Memory B cell (primary cell): ENCODE results near the gene S100A16.
"Not testable (repeated sequence)": the region's sequence is repeated elsewhere in the genome, so short reads cannot be mapped to it uniquely, and the experiment has no call there.

Experiments used
- ATAC-seq: fragments of 150-1000 bp; cut with Tn5 transposase; 2 replicates; pipeline ENCODE4 v1.10.0; 2021; ENCODE audit warnings: low read depth, mild to moderate bottlenecking, moderate library complexity
- DNase-seq, 2 donors: peaks; one replicate each; pipeline ENCODE4 v3.0.0; 2022; ENCODE audit warnings: low spot score in 2 of 2
- H3K27ac Mint-ChIP-seq: one replicate; pipeline ENCODE4 v1.8.0; 2022; ENCODE audit warnings: mild to moderate bottlenecking, moderate library complexity, mixed read lengths
- H3K27me3 Mint-ChIP-seq: one replicate; pipeline ENCODE4 v1.8.0; 2022; ENCODE audit warnings: mixed read lengths
- H3K36me3 Mint-ChIP-seq: one replicate; pipeline ENCODE4 v1.8.0; 2022; ENCODE audit warnings: mild to moderate bottlenecking, mixed read lengths
- H3K4me1 Mint-ChIP-seq: one replicate; pipeline ENCODE4 v1.8.0; 2022; ENCODE audit warnings: mixed read lengths
- H3K4me3 Mint-ChIP-seq: one replicate; pipeline ENCODE4 v1.8.0; 2022; ENCODE audit warnings: mild to moderate bottlenecking, moderate library complexity, mixed read lengths
- H3K9me3 Mint-ChIP-seq: one replicate; pipeline ENCODE4 v1.8.0; 2022; ENCODE audit warnings: mixed read lengths

S100A16 gene

DNA sequence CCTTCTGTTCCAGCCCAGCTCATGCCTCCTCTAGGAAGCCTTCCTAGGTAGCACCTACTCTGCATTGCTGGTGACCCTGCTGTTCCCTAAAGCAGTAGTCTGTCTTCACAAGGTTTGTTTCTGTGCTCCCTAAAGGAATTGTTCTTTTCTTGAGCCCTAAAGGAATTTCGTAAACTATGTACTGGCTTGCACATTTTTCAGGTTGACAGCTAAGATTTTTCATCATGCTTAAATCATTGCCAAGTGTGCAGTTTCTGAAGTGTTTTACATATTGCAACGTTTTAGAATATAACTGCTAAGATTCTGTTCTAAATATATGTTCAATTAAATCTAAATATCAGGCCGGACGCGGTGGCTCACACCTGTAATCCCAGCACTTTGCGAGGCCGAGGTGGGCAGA lies 13.1 kb downstream of the S100A16 start:
- no peak for DNase-seq
- peak overlapping the region; percentile 76 for H3K27ac Mint-ChIP-seq

DNA sequence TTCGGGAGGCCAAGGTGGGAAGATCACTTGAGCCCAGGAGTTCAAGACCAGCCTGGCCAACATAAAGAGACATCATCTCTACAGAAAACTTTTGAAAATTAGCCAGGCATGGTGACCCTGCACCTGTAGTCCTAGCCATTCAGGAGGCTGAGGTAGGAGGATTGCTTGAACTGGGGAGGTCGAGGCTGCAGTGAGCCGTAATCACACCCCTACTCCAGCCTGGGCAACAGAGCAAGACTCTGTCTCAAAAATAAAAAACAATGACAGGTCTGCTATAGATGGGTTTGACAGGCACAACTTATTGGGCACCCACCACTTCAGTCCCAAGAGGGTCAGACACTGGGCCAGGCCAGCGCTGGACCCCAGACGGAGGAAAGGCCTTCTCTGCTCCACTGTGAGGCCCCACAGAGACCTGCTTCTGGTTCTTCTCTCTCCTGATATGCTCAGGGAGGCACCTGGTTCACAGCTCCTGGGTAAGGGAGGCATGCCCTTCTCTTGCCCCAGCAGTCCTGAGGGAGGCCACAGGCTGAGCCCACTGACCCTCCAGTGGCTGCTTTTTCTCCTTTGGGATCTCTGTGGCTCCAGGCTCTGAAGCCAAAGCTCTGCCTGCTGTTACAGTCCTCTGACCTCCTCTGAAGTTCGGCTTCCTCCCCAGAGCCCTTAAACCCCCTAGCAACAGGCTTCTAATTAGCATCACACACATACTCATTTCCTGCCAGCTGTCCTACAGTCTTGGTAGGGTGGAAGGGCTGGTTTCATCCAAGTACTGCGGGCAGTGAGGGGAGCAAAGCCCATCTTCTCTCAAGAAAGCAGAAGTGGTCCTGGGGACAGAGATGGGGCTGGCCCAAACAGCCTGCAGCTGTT lies 14.4 kb downstream of the S100A16 start:
- H3K27me3 Mint-ChIP-seq = no peaks in the 10 kb centered on the region
- no peaks in the 10 kb centered on the region for H3K36me3 Mint-ChIP-seq
- peak overlapping the region; percentile 95 for H3K27ac Mint-ChIP-seq
- H3K4me1 Mint-ChIP-seq = peaks cover 18% of the 10 kb centered on the region
- H3K9me3 Mint-ChIP-seq = no peaks in the 10 kb centered on the region
- H3K4me3 Mint-ChIP-seq = peak overlapping the region; percentile 46
- DNase-seq = peak; percentile 60 to 77
- peak; percentile 97 for ATAC-seq

More for the DNA sequence above, 13.1 kb downstream of the S100A16 start:
- Mint-ChIP-seq H3K27me3 (no peaks in the 10 kb centered on the region), H3K36me3 (no peaks in the 10 kb centered on the region), H3K9me3 (no peaks in the 10 kb centered on the region), H3K4me1 (peaks cover 18% of the 10 kb centered on the region), H3K4me3 (no peak overlapping the region)
- ATAC-seq = no peak

DNA sequence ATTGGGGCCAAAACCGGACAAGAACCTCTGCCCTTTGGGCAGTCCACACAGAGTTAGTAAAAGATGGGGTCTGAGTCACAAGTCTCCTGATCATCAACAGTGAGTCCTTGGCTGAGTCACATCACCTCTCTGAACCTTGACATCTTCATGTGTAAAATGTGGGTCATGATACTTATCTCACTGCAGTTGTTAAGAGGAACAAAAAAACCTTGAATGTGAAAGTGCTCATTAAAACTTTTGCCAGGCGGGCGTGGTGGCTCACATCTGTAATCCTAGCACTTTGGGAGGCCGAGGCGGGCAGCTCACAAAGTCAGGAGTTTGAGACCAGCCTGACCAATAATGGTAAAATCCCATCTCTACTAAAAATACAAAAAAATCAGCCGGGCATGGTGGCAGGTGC lies 15.7 kb downstream of the S100A16 start:
- no peaks in the 10 kb centered on the region for H3K36me3 Mint-ChIP-seq
- H3K27ac Mint-ChIP-seq = peak overlapping the region; percentile 95
- H3K4me1 Mint-ChIP-seq = peaks cover 18% of the 10 kb centered on the region
- H3K27me3 Mint-ChIP-seq = no peaks in the 10 kb centered on the region
- H3K4me3 Mint-ChIP-seq = no peak overlapping the region
- H3K9me3 Mint-ChIP-seq = no peaks in the 10 kb centered on the region
- ATAC-seq (no peak), DNase-seq (no peak)

DNA sequence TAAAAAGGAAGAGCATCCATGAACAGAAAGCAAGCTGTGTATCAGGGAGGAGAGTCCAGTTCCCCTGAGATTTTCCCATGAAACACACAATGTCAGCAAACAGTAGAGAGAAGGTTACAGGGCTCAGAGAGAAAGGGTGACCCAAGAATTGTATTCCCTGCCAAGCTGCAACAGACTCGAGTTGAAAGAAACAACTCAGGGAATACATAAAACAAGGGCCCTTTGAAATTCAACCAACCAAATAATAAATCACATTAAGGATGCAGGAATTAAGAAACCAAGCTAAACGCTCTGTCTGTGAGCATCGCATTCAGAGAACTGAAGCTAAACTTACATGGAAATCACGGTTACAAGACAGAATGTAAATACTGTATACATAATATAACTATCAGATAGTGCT lies 20.2 kb downstream of the S100A16 start:
- DNase-seq (no peak), ATAC-seq (no peak)
- Mint-ChIP-seq H3K9me3 (no peaks in the 10 kb centered on the region), H3K27ac (peak overlapping the region; percentile 42), H3K4me3 (no peak overlapping the region), H3K27me3 (no peaks in the 10 kb centered on the region), H3K4me1 (peaks cover 7% of the 10 kb centered on the region), H3K36me3 (no peaks in the 10 kb centered on the region)

DNA sequence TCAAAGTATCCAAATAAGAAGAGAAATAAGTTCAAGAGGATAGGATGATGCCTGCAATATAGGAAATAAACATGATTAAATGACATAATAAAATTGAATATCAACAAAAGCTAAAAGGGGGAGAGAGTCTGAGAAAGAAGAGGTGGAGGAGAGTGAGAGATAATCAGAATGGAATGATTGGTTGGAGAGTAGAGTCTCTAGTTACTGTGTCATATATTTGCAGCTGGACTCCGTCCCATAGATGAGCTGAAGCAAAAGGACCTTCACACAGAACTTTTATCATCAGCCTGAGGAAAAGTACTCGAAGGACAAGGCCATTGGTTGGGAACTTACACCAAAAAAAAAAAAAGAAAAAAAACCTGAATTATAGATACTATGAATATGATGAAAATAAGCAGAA lies 24.5 kb downstream of the S100A16 start:
- ATAC-seq = no peak
- no peaks in the 10 kb centered on the region for H3K4me1 Mint-ChIP-seq

DNA sequence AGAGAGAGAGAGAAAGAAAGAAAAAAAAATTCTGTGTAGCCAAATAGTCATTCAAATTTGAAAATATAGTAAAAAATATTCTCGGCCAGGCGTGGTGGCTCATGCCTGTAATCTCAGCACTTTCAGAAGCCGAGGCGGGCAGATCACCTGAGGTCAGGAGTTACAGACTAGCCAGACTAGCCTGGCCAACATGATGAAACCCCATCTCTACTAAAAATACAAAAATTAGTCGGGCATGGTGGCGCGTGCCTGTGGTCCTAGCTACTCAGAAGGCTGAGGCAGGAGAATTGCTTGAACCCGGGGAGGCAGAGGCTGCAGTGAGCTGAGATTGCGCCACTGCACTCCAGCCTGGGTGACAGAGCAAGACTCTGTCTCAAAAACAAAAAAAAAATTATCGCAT lies 24.9 kb downstream of the S100A16 start:
- H3K9me3 Mint-ChIP-seq, H3K27me3 Mint-ChIP-seq, H3K27ac Mint-ChIP-seq, H3K4me3 Mint-ChIP-seq, H3K36me3 Mint-ChIP-seq, H3K4me1 Mint-ChIP-seq, ATAC-seq, DNase-seq: not testable (repeated sequence)

More for the DNA sequence above, 24.5 kb downstream of the S100A16 start:
- Mint-ChIP-seq H3K36me3 (no peaks in the 10 kb centered on the region), H3K27me3 (peaks cover 2% of the 10 kb centered on the region), H3K9me3 (no peaks in the 10 kb centered on the region), H3K27ac (no peak overlapping the region), H3K4me3 (no peak overlapping the region)
- no peak for DNase-seq

DNA sequence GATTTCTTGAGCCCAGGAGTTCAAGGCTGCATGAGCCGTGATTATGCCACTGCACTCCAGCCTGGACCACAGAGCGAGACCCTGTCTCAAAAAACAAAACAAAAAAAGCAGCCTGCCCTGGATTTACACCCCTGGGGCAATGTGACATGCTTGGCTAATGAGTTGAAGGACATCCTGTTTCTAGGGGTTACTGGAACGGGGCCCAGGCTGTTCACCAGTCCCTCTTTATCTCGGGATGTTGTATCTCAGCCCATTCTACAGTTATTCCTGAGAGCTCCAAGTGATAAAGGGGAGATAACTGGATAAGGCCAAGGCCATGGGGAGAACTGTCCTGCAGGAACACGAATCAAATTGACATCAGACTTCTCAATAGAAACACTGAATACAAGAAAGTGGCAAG lies 25.6 kb downstream of the S100A16 start:
- Mint-ChIP-seq H3K27me3 (peaks cover 2% of the 10 kb centered on the region), H3K27ac (no peak overlapping the region), H3K4me3 (no peak overlapping the region), H3K36me3 (no peaks in the 10 kb centered on the region), H3K4me1 (no peaks in the 10 kb centered on the region), H3K9me3 (no peaks in the 10 kb centered on the region)
- DNase-seq = no peak
- ATAC-seq = no peak

DNA sequence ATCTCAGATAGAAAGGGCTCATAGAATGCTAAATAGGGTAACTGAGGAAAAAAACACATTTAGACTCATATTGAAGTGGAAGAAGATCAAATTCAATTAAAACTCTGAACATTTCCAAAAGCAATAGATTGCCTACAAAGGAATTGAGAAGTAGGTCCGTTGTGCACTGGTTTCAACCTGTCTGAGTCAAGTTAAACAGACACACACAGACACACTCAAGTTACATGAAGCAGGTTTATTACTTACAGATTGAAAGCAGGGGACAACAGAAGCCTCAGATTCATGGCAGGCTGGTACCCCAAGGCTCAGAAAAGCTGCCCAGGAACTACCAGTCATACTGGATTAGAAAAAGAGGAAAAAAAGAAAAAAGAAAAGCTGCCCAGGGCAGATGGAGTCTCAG lies 26.6 kb downstream of the S100A16 start:
- no peaks in the 10 kb centered on the region for H3K36me3 Mint-ChIP-seq
- H3K27me3 Mint-ChIP-seq = peaks cover 2% of the 10 kb centered on the region
- no peak overlapping the region for H3K27ac Mint-ChIP-seq
- ATAC-seq = no peak
- H3K4me3 Mint-ChIP-seq = no peak overlapping the region
- H3K4me1 Mint-ChIP-seq = no peaks in the 10 kb centered on the region
- H3K9me3 Mint-ChIP-seq = no peaks in the 10 kb centered on the region
- no peak for DNase-seq

DNA sequence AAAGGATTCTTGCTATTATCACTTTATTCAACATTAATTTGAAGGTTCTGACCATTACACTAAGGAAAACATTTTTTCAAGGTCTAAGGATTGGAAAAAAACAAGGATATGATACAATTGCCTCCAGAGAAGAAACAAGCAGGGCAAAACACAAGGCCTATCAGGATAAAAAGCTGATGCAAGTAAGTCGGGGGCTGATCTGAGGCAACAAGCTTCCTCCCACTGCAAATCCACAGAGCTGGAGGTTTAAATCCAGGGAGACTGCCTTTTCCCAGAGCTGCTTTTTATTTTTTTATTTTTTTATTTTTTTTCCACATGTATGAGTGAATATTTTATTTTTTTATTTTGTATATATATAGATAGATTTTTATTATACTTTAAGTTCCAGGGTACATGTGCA lies 27.9 kb downstream of the S100A16 start:
- no peak for ATAC-seq
- H3K4me3 Mint-ChIP-seq = no peak overlapping the region
- no peak for DNase-seq
- no peaks in the 10 kb centered on the region for H3K4me1 Mint-ChIP-seq
- H3K27ac Mint-ChIP-seq = no peak overlapping the region
- H3K36me3 Mint-ChIP-seq = no peaks in the 10 kb centered on the region
- no peaks in the 10 kb centered on the region for H3K9me3 Mint-ChIP-seq
- peaks cover 2% of the 10 kb centered on the region for H3K27me3 Mint-ChIP-seq

DNA sequence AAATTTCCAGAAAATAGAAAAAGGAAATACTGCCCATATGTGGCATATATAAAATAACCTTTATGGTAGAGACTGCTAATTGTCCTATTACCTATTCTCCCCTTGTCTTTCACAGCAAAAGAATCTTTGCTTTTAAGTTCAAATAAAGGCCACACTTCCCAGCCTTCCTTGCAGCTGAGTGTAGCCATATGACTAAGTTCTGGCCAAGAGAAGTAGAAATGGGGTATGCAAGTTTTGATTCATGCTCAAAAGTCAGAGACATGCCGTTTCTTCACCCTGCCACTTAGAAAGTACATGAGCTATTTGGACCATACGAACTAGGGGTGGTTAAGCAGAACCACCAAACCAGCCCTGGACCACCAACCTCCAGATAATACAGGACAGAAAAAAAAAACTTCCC lies 29.0 kb downstream of the S100A16 start:
- no peaks in the 10 kb centered on the region for H3K36me3 Mint-ChIP-seq
- DNase-seq (no peak), ATAC-seq (no peak)
- H3K4me3 Mint-ChIP-seq = no peak overlapping the region
- H3K4me1 Mint-ChIP-seq = no peaks in the 10 kb centered on the region
- H3K27me3 Mint-ChIP-seq = peaks cover 3% of the 10 kb centered on the region
- no peak overlapping the region for H3K27ac Mint-ChIP-seq
- H3K9me3 Mint-ChIP-seq = no peaks in the 10 kb centered on the region

DNA sequence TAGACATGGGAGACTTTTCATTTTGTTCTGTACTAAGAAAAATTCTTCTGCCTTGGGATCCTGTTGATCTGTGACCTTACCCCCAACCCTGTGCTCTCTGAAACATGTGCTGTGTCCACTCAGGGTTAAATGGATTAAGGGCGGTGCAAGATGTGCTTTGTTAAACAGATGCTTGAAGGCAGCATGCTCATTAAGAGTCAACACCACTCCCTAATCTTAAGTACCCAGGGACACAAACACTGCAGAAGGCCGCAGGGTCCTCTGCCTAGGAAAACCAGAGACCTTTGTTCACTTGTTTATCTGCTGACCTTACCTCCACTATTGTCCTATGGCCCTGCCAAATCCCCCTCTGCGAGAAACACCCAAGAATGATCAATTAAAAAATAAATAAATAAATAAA lies 29.4 kb downstream of the S100A16 start:
- not testable (repeated sequence) for H3K27ac Mint-ChIP-seq, H3K9me3 Mint-ChIP-seq, ATAC-seq, H3K36me3 Mint-ChIP-seq, H3K4me1 Mint-ChIP-seq, DNase-seq, H3K4me3 Mint-ChIP-seq, H3K27me3 Mint-ChIP-seq

DNA sequence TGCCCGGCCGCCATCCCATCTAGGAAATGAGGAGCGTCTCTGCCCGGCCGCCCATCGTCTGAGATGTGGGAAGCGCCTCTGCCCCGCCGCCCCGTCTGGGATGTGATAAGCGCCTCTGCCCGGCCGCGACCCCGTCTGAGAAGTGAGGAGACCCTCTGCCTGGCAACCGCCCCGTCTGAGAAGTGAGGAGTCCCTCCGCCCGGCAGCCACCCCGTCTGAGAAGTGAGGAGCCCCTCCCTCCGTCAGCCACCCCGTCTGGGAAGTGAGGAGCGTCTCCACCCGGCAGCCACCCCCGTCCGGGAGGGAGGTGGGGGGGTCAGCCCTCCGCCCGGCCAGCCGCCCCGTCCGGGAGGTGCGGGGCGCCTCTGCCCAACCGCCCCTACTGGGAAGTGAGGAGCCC lies 30.1 kb downstream of the S100A16 start:
- H3K27ac Mint-ChIP-seq, DNase-seq, H3K4me3 Mint-ChIP-seq, H3K27me3 Mint-ChIP-seq, H3K9me3 Mint-ChIP-seq, ATAC-seq, H3K36me3 Mint-ChIP-seq, H3K4me1 Mint-ChIP-seq: not testable (repeated sequence)

DNA sequence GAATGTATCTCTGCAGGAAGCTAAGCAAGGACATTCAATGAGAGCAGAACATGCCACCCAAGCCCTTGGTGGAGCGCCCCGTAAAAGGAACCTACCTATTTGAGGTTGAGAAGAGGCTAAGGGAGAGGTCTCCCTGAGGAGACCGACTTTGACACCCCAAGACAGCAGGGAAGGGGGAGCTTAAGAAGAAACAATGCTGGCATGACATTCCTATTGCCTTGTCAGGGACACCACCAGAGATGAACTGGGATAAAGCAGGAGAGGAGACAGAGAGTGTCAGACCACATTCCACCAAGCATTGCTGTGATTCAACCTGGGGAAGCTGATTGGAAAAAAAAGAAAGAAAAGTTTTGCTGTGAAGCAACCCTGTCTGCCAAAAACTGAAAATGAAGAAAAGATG lies 34.0 kb downstream of the S100A16 start:
- no peaks in the 10 kb centered on the region for H3K9me3 Mint-ChIP-seq
- H3K27ac Mint-ChIP-seq = no peak overlapping the region
- no peaks in the 10 kb centered on the region for H3K36me3 Mint-ChIP-seq
- H3K4me3 Mint-ChIP-seq = no peak overlapping the region
- H3K27me3 Mint-ChIP-seq = peaks cover 8% of the 10 kb centered on the region
- H3K4me1 Mint-ChIP-seq = peaks cover 8% of the 10 kb centered on the region
- ATAC-seq (no peak), DNase-seq (no peak)

DNA sequence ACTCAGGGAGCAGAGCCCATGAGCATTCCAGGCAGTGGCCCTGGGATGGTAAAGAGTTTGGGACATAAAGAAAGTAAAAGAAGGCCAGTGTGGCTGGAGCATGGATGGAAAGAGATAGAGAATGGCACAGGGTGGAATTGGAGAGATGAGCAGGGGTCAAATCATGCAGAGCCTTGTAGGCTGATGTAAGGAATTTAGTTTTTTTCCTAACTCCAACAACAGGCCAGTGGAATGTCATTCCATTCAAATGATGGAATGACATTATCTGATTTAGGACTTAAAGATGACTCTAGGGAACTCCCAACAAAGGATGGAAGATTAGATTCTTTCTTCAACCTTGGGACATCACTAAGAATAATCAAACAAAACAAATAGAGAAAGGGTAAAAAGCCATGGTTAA lies 34.4 kb downstream of the S100A16 start:
- peaks cover 8% of the 10 kb centered on the region for H3K4me1 Mint-ChIP-seq
- H3K36me3 Mint-ChIP-seq = no peaks in the 10 kb centered on the region

DNA sequence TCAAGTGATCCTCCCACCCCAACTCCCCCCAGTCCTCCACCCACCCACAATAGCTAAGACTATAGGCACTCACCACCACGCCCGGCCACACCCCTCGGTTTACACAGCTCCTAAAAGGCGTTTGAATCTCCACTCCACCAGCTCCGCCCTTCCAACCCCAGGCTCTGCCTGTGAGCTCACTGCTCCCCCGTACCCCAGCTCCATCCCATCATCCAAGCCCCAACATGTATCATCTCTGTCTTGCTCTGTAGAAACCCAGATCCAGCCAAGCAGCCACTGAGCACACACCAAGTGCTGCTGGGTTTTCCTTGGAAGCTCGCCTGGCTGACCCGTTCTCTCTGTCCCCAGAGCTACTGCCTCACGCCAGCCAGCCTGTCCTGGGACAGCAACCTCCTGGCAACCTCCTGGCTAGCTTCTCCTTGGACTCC lies 35.3 kb downstream of the S100A16 start:
- H3K27me3 Mint-ChIP-seq = peaks cover 8% of the 10 kb centered on the region
- no peak for ATAC-seq
- no peak overlapping the region for H3K27ac Mint-ChIP-seq
- no peaks in the 10 kb centered on the region for H3K36me3 Mint-ChIP-seq
- H3K9me3 Mint-ChIP-seq = no peaks in the 10 kb centered on the region
- H3K4me1 Mint-ChIP-seq = peaks cover 16% of the 10 kb centered on the region
- H3K4me3 Mint-ChIP-seq = no peak overlapping the region
- no peak for DNase-seq

More for the DNA sequence above, 34.4 kb downstream of the S100A16 start:
- no peak for ATAC-seq
- Mint-ChIP-seq H3K4me3 (no peak overlapping the region), H3K27ac (no peak overlapping the region), H3K27me3 (peaks cover 8% of the 10 kb centered on the region), H3K9me3 (no peaks in the 10 kb centered on the region)
- DNase-seq = no peak
